Osteocyte (in vitro differentiated cells): ENCODE data around the gene PICK1. TPM values are rescaled to one million over a fixed set of nuclear protein-coding genes. Genes with fewer than 3 reads are reported as not detected.
A peak's percentile ranks its signal among the peaks of the same experiment; 100 is the strongest.

Source experiments
- DNase-seq: peaks from one replicate; pipeline ENCODE4 v3.0.0; 2021; ENCODE audit warnings: mixed read lengths; ENCODE audit not compliant: unreplicated experiment; ENCODE audit errors: extremely low spot score
- H3K27ac Mint-ChIP-seq: one replicate; pipeline ENCODE4 v1.8.0; 2021; ENCODE audit warnings: mild to moderate bottlenecking, mixed read lengths; ENCODE audit not compliant: unreplicated experiment
- H3K27me3 Mint-ChIP-seq: one replicate; pipeline ENCODE4 v1.8.0; 2021; ENCODE audit warnings: mixed read lengths; ENCODE audit not compliant: unreplicated experiment
- H3K36me3 Mint-ChIP-seq: one replicate; pipeline ENCODE4 v1.8.0; 2021; ENCODE audit warnings: mixed read lengths; ENCODE audit not compliant: unreplicated experiment
- H3K4me1 Mint-ChIP-seq: one replicate; pipeline ENCODE4 v1.8.0; 2021; ENCODE audit warnings: mixed read lengths; ENCODE audit not compliant: unreplicated experiment
- H3K4me3 Mint-ChIP-seq: one replicate; pipeline ENCODE4 v1.8.0; 2021; ENCODE audit warnings: mild to moderate bottlenecking, moderate library complexity, mixed read lengths; ENCODE audit not compliant: unreplicated experiment
- H3K9me3 Mint-ChIP-seq: one replicate; pipeline ENCODE4 v1.8.0; 2021; ENCODE audit warnings: mixed read lengths; ENCODE audit not compliant: unreplicated experiment
- total RNA-seq: library from RNA; stranded (reverse); gene quantifications from 2 replicates; pipeline ENCODE4 v1.2.1, GENCODE V29; 2021
- TF ChIP-seq, protein P1 (sequence below): fragments of 200-600 bp; sonication (generic); IDR thresholded peaks from 2 replicates; pipeline ENCODE4 v1.5.0; 2021; ENCODE audit warnings: antibody characterized with exemption, mild to moderate bottlenecking, moderate library complexity

The PICK1 gene
- total RNA-seq, 1 donor from 2014 or later: 27.9 TPM

DNA sequence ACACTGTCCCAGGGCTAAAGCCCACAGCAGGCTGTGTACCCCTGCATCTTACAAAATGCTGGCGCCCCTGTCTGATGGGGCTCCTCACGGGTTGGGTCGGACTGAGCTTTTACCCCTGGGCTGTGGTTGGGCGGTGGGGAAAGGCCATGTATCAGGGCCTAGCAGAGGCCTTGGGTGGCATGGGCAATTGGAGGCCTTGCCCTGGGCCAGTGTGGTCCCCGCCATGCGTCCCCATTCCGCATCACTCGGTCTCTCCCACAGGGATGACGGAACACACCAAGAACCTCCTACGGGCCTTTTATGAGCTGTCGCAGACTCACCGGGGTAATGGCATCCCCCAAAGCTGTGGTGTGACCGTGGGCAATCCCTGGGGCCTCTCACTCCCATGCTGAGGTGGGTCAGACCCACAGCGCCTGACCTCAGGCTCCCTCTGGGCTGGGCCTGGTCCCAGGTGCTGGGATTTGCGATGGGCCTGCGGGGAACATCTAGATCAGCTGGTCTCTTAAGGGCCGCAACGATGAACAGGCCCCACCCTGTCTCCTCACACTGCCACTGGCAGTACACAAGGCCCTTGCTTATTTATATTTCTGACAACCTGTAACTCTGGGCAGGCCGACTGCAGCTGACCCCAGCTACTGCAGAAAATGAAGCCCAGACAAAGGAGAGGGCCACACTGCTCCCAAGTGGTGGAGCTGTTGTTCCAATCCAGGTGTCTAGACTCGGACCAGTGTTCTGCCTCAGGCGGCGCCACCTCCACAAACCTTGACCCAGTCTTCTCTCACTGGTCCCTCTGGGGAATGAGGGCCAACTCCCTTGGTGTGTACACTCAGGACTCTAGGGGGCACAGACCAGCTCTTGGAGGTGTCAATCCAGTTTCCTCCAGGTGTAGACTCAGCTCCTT, 14.5 kb downstream of the PICK1 start:
- DNase-seq: no peak
- no peak overlapping the region for H3K4me3 Mint-ChIP-seq
- no peaks in the 10 kb centered on the region for H3K9me3 Mint-ChIP-seq
- H3K27me3 Mint-ChIP-seq: no peaks in the 10 kb centered on the region
- no peak overlapping the region for H3K27ac Mint-ChIP-seq
- TF ChIP-seq, protein P1, sequence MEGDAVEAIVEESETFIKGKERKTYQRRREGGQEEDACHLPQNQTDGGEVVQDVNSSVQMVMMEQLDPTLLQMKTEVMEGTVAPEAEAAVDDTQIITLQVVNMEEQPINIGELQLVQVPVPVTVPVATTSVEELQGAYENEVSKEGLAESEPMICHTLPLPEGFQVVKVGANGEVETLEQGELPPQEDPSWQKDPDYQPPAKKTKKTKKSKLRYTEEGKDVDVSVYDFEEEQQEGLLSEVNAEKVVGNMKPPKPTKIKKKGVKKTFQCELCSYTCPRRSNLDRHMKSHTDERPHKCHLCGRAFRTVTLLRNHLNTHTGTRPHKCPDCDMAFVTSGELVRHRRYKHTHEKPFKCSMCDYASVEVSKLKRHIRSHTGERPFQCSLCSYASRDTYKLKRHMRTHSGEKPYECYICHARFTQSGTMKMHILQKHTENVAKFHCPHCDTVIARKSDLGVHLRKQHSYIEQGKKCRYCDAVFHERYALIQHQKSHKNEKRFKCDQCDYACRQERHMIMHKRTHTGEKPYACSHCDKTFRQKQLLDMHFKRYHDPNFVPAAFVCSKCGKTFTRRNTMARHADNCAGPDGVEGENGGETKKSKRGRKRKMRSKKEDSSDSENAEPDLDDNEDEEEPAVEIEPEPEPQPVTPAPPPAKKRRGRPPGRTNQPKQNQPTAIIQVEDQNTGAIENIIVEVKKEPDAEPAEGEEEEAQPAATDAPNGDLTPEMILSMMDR: no peak
- H3K36me3 Mint-ChIP-seq: peaks cover 7% of the 10 kb centered on the region
- H3K4me1 Mint-ChIP-seq: peaks cover 10% of the 10 kb centered on the region

DNA sequence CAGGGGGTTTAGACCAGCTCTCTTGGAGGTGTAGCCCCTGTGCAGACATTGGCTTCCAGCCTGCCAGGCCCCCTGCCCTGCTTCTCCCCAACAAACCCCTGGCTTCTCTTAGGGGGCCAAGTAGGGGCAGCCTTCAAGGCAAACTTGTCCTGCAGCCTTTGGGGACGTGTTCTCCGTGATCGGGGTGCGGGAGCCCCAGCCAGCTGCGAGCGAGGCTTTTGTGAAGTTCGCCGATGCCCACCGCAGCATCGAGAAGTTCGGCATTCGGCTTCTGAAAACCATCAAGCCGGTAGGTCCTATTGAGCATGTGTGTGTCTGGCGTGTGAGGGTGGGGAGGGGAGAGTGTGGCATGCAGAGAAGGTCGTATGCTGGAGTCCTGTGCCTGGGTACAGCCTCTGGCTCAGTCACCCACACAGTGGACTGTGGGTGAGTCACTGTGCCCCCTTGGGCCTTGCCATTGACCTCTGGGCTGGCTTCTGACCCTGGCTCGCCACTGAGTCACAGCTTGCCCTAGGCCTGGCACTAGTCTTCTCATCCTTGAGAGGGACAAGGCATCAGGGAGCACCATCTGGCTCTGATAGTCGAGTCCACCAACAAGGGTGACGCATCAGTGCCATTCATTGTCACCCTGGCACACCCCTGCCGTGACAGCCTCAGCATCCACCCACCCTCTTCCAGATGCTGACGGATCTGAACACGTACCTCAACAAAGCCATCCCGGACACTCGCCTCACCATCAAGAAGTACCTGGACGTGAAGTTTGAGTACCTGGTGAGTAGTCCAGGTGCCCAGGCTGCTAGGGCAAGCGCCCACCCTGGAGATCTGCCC, 15.3 kb downstream of the PICK1 start:
- no peak overlapping the region for H3K27ac Mint-ChIP-seq
- H3K4me1 Mint-ChIP-seq: peaks cover 10% of the 10 kb centered on the region
- TF ChIP-seq, protein P1: no peak
- no peaks in the 10 kb centered on the region for H3K9me3 Mint-ChIP-seq
- DNase-seq: no peak
- H3K4me3 Mint-ChIP-seq: no peak overlapping the region
- H3K27me3 Mint-ChIP-seq: no peaks in the 10 kb centered on the region
- H3K36me3 Mint-ChIP-seq: peaks cover 7% of the 10 kb centered on the region

DNA sequence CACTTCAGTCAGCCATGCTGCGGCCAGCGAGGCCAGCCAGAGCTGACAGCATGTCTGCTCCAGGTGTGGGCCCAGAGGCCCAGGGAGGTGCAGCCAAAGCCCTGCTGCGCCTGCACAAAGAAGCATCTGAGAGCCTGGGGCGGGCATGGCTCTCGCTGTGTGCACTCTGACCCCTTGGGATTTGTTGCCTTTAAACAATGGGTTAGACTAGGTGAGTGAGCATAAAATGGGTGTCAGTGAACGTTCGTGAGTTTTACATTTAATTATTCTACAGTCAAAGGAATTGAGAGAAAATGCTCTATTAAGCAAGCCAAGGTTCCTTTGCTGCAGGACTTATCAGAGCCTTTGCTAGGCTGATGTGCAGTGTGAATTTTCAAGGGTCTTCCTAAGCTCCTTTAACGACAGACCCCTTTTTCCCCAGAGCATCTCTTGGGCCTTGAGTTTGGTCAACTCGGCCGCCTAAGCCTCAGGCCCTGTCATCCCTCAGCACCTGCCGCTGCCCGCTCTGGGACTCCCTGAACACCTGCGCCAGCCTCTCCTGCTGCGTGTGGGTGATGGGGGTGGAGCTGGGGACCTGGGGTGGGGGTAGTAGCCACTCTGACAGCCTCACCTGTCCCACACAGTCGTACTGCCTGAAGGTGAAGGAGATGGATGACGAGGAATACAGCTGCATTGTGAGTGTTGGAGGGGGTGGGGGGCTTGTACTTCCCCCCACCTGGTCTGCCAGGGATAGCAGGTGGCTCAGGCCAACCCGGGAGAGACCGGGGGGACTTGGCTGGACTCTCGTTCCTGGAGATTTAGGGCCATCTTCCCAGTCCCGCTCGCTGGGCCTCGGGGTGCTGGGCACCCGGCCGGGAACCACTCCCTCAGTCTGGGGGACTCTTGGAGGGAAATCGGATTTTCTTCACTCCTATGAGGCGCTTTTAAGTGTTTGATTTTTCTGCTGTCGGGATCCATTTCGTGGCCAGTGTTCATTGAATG, 16.2 kb downstream of the PICK1 start:
- H3K27me3 Mint-ChIP-seq: no peaks in the 10 kb centered on the region
- H3K9me3 Mint-ChIP-seq: no peaks in the 10 kb centered on the region
- H3K4me3 Mint-ChIP-seq: no peak overlapping the region
- DNase-seq: no peak
- H3K27ac Mint-ChIP-seq: no peak overlapping the region
- TF ChIP-seq, protein P1: no peak
- peaks cover 7% of the 10 kb centered on the region for H3K36me3 Mint-ChIP-seq
- peaks cover 10% of the 10 kb centered on the region for H3K4me1 Mint-ChIP-seq

DNA sequence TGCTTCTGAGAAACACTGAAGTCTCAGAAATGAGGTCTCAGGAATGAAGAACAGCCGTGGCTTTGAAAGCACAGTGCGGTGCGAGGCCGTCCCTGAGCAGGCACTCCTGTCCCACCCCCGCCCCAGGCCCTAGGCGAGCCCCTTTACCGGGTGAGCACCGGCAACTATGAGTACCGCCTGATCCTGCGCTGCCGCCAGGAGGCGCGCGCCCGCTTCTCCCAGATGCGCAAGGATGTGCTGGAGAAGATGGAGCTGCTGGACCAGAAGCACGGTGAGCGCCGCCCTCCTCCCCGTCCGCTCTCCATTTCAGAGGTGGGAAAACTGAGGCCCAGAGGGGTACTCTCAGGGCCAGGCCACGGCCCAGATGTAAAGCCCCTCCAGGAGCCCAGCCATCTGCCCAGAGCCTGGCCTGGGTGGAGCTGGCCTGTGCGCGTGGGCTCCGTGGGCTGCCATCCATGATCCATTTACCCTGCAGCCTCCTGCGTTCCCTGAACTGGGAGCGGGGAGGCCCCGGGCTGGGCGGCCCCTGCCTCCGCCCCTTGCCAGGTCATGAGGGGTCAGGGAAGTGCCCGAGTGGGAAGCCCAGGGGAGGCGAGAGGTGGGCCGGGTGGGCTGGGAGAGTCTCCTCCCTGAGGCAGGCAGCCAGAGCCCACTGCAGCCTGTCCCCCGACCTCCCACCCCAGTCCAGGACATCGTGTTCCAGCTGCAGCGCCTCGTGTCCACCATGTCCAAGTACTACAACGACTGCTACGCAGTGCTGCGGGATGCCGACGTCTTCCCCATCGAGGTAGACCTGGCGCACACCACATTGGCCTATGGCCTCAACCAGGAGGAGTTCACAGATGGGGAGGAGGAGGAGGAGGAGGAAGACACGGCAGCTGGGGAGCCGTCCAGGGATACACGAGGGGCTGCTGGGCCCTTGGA, 17.2 kb downstream of the PICK1 start:
- Mint-ChIP-seq H3K27ac (no peak overlapping the region), H3K4me1 (peaks cover 7% of the 10 kb centered on the region)
- no peak for DNase-seq

More for the DNA sequence above, 17.2 kb downstream of the PICK1 start:
- peaks cover 7% of the 10 kb centered on the region for H3K36me3 Mint-ChIP-seq
- H3K9me3 Mint-ChIP-seq: no peaks in the 10 kb centered on the region
- H3K4me3 Mint-ChIP-seq: no peak overlapping the region
- TF ChIP-seq, protein P1: peak; percentile 27
- H3K27me3 Mint-ChIP-seq: no peaks in the 10 kb centered on the region
